Superior temporal gyrus (tissue), 1 donor: ENCODE results near the gene ALG3.

ENCODE experiments used
- DNase-seq: peaks from one replicate; pipeline ENCODE4 v3.0.0-alpha.2; 2016; ENCODE audit errors: extremely low spot score

The ALG3 gene

GRCh38 chr3:184196536-184196935, 52.2 kb downstream of the ALG3 start:
- DNase-seq = no peak

- no peak for DNase-seq
These were observed 54.7 kb downstream of the ALG3 start for GRCh38 chr3:184193991-184194539.

- DNase-seq = no peak
These were observed 55.9 kb downstream of the ALG3 start for GRCh38 chr3:184192889-184193288.
